Body of pancreas (tissue), 4 donors: ENCODE results near the gene EXTL1.

ENCODE experiments used
- POLR2A ChIP-seq, 3 donors: fragments of 450-650 bp; IDR thresholded peaks; one replicate each; pipeline ENCODE4 v1.6.1; 2016; ENCODE audit warnings: antibody characterized with exemption in 3 of 3, mild to moderate bottlenecking in 2 of 3
- TF ChIP-seq, protein P1 (sequence below), 7 experiments: fragments of 450-650 bp in 4 of 7; fragments of 200-600 bp in 3 of 7; sonication (generic) in 3 of 7; IDR thresholded peaks; one replicate each; pipeline ENCODE4 v1.5.1; 2016 to 2019; ENCODE audit warnings: antibody characterized with exemption in 7 of 7

DNA sequence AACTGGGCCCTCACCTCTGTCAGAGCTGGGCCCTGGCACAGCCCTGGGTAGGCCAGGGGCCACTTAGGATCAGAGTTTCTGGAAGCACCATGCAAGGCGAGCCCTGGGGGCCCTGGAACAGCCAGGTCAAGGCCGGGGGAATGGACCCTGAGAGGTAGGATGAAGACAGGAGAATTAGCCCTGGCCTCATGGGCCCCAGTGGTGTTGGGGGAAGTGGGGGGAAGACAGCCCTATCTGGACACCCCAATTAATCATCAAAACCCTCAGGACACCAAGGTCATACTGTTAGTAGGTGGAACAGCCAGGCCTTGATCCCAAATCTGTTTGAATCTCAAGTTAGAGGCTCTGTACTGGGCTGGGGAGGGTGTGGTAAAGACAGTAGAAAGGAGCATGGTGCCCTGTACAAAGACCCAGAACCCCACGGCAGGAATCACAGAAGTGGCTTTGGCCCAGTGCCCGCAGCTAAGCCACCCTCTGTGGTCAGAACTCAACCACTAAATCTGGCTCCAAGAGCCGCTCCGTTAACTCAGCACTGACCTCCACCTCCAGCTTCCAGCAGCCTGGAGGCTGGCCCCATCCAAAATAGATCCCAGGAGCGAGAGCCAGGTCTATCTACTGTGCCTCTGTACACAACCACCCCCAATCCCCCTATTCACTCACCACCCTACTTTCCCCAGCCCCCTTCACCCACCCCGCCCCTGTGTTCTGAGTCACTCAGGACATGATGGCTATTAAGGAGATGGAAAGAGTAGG lies 59.9 kb downstream of the EXTL1 start:
- TF ChIP-seq, protein P1, sequence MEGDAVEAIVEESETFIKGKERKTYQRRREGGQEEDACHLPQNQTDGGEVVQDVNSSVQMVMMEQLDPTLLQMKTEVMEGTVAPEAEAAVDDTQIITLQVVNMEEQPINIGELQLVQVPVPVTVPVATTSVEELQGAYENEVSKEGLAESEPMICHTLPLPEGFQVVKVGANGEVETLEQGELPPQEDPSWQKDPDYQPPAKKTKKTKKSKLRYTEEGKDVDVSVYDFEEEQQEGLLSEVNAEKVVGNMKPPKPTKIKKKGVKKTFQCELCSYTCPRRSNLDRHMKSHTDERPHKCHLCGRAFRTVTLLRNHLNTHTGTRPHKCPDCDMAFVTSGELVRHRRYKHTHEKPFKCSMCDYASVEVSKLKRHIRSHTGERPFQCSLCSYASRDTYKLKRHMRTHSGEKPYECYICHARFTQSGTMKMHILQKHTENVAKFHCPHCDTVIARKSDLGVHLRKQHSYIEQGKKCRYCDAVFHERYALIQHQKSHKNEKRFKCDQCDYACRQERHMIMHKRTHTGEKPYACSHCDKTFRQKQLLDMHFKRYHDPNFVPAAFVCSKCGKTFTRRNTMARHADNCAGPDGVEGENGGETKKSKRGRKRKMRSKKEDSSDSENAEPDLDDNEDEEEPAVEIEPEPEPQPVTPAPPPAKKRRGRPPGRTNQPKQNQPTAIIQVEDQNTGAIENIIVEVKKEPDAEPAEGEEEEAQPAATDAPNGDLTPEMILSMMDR (IDR thresholded peaks at IDR 0.05) = no peak
- no peak for TF ChIP-seq POLR2A (IDR thresholded peaks at IDR 0.05)
